HCT116 (cell line): ENCODE data around the gene CDK5RAP1. TPM values are rescaled to one million over a fixed set of nuclear protein-coding genes. Genes with fewer than 3 reads are reported as not detected.

Experiments
- ATAC-seq: fragments of 200-7000 bp; cut with Tn5 transposase; 2 replicates; pipeline ENCODE4 v1.9.1; 2020; ENCODE audit warnings: mild to moderate bottlenecking, moderate library complexity
- BruUV-seq: library from RNA; stranded (reverse); fragments of 400-500 nt; replicated peaks from 2 replicates; lab custom pipeline; 2021; lab: Mats Ljungman, UMichigan
- CTCF ChIA-PET: fragments of 300-600 bp; sonication (Branson Sonifier 250); formaldehyde crosslinking; loops from one replicate; lab custom pipeline; 2021; ENCODE audit warnings: antibody characterized with exemption; lab: Charles Lee
- POLR2A ChIA-PET: fragments of 300-600, 350-600 bp; sonication (Branson Sonifier 250); formaldehyde crosslinking; loops from one replicate; lab custom pipeline; 2021; ENCODE audit warnings: antibody characterized with exemption; lab: Charles Lee
- RAD21 ChIA-PET, 2 experiments: fragments of 300-600 bp; sonication (Branson Sonifier 250); formaldehyde crosslinking; loops; one replicate each; lab custom pipeline; 2023; ENCODE audit warnings: low total read pairs in 2 of 2; ENCODE audit not compliant: uncharacterized antibody in 2 of 2, unreplicated experiment in 2 of 2, low non-redundant PET in 1 of 2; lab: Charles Lee
- DNase-seq: peaks from one replicate; pipeline ENCODE4 v3.0.0-alpha.2; 2010; ENCODE audit warnings: low read depth, low spot score
- H2AFZ ChIP-seq: fragments of 200-600 bp; shearing (Covaris generic), sonication (generic); 2 replicates; pipeline ENCODE4 v1.6.1; 2017; ENCODE audit warnings: low read depth, mixed run types, mixed read lengths, antibody characterized with exemption, low read length; ENCODE audit not compliant: poor library complexity, severe bottlenecking
- H3K27ac ChIP-seq: 2 replicates; pipeline ENCODE4 v1.5.1; 2012; ENCODE audit warnings: low read depth, low read length
- H3K27me3 ChIP-seq: fragments of 200-600 bp; sonication (generic); 2 replicates; pipeline ENCODE4 v1.6.1; 2016; ENCODE audit warnings: mixed run types, low read length, mixed read lengths; ENCODE audit not compliant: insufficient read depth
- H3K36me3 ChIP-seq, 2 experiments: fragments of 200-500 bp in 1 of 2; fragments of 200-600 bp in 1 of 2; sonication (Bioruptor generic) in 1 of 2; sonication (generic) in 1 of 2; 2 replicates each; pipeline versions ENCODE4 v1.5.1 to v1.6.1; 2014 to 2016; ENCODE audit warnings: low read length in 2 of 2, inconsistent platforms in 1 of 2, mixed read lengths in 1 of 2, mixed run types in 1 of 2; ENCODE audit not compliant: insufficient read depth in 2 of 2, control insufficient read depth in 1 of 2
- H3K4me1 ChIP-seq, 2 experiments: fragments of 200-600 bp in 1 of 2; sonication (generic) in 1 of 2; 2 replicates each; pipeline versions ENCODE4 v1.5.1 to v1.6.1; 2012 to 2017; ENCODE audit warnings: low read length in 2 of 2, inconsistent platforms in 1 of 2, mild to moderate bottlenecking in 1 of 2, mixed read lengths in 1 of 2, mixed run types in 1 of 2, moderate library complexity in 1 of 2; ENCODE audit not compliant: insufficient read depth in 2 of 2, control insufficient read depth in 1 of 2
- H3K4me2 ChIP-seq: fragments of 200-600 bp; sonication (generic); 2 replicates; pipeline ENCODE4 v1.6.1; 2017; ENCODE audit warnings: mixed run types, low read length, mixed read lengths
- H3K4me3 ChIP-seq, 2 experiments: fragments of 200-600 bp in 1 of 2; sonication (generic) in 1 of 2; replicated peaks in 1 of 2; 2 replicates each; pipeline ENCODE4 v1.5.1; 2011 to 2016; ENCODE audit warnings: low read length in 2 of 2, control low read depth in 1 of 2, low read depth in 1 of 2, mild to moderate bottlenecking in 1 of 2, mixed read lengths in 1 of 2, mixed run types in 1 of 2
- H3K79me2 ChIP-seq: fragments of 200-600 bp; sonication (generic); 2 replicates; pipeline ENCODE4 v1.6.1; 2017; ENCODE audit warnings: mild to moderate bottlenecking, mixed run types, low read length, moderate library complexity, mixed read lengths; ENCODE audit not compliant: insufficient read depth
- H3K9ac ChIP-seq: fragments of 200-600 bp; sonication (generic); 2 replicates; pipeline ENCODE4 v1.6.1; 2016; ENCODE audit warnings: low read length, mixed read lengths
- H3K9me2 ChIP-seq: fragments of 200-600 bp; sonication (generic), shearing (Covaris generic); 2 replicates; pipeline ENCODE4 v1.6.1; 2017; ENCODE audit warnings: mixed run types, mild to moderate bottlenecking, moderate library complexity; ENCODE audit not compliant: insufficient read depth
- H3K9me3 ChIP-seq, 2 experiments: fragments of 200-500 bp in 1 of 2; fragments of 200-600 bp in 1 of 2; sonication (Bioruptor generic) in 1 of 2; sonication (generic) in 1 of 2; 2 replicates each; pipeline ENCODE4 v1.6.1; 2014 to 2017; ENCODE audit warnings: low read length in 2 of 2, mixed read lengths in 2 of 2, inconsistent platforms in 1 of 2, low read depth in 1 of 2, mild to moderate bottlenecking in 1 of 2, mixed run types in 1 of 2, moderate library complexity in 1 of 2; ENCODE audit not compliant: control insufficient read depth in 1 of 2, insufficient read depth in 1 of 2
- H4K20me1 ChIP-seq: fragments of 200-600 bp; sonication (generic), shearing (Covaris generic); 2 replicates; pipeline ENCODE4 v1.6.1; 2017; ENCODE audit warnings: mixed run types, mild to moderate bottlenecking, moderate library complexity; ENCODE audit not compliant: insufficient read depth
- ATF3 ChIP-seq: IDR thresholded peaks from 2 replicates; pipeline ENCODE4 v1.6.1; 2012
- ELF1 ChIP-seq: IDR thresholded peaks from 2 replicates; pipeline ENCODE4 v1.6.1; 2012; ENCODE audit warnings: low read depth, borderline replicate concordance
- FOSL1 ChIP-seq: IDR thresholded peaks from 2 replicates; pipeline ENCODE4 v1.6.1; 2012; ENCODE audit warnings: low read depth
- SP1 ChIP-seq: IDR thresholded peaks from 2 replicates; pipeline ENCODE4 v1.6.1; 2012; ENCODE audit warnings: low read depth
- TCF7L2 ChIP-seq: IDR thresholded peaks from 2 replicates; pipeline ENCODE4 v1.7.0; 2011; ENCODE audit warnings: borderline replicate concordance, inconsistent platforms; ENCODE audit not compliant: insufficient read depth, insufficient read length; ENCODE audit errors: extremely low read depth
- YY1 ChIP-seq: IDR thresholded peaks from 2 replicates; pipeline ENCODE4 v1.6.1; 2011; ENCODE audit warnings: low read length, low read depth, moderate library complexity, mild to moderate bottlenecking; ENCODE audit not compliant: insufficient replicate concordance; ENCODE audit errors: extremely low read depth
- ZBTB33 ChIP-seq: IDR thresholded peaks from 2 replicates; pipeline ENCODE4 v1.6.1; 2011; ENCODE audit warnings: mild to moderate bottlenecking, low read length, moderate library complexity; ENCODE audit not compliant: insufficient replicate concordance; ENCODE audit errors: extremely low read depth
- ZFX ChIP-seq: fragments of 450-650 bp; IDR thresholded peaks from 2 replicates; pipeline ENCODE4 v1.6.1; 2017
- ZNF274 ChIP-seq: fragments of 200-500 bp; sonication (Bioruptor generic); IDR thresholded peaks from 2 replicates; pipeline ENCODE4 v1.6.1; 2014; ENCODE audit warnings: mild to moderate bottlenecking, low read depth, low read length, inconsistent platforms
- intact Hi-C: fragments of 100-400 bp; cut with micrococcal nuclease; formaldehyde crosslinking; loops from 2 replicates; pipeline ENCODE4 v1.10.0; 2022
- total RNA-seq: library from RNA; stranded (reverse); gene quantifications from one replicate; pipeline ENCODE4 v1.2.1, GENCODE V29; 2021; ENCODE audit not compliant: unreplicated experiment

Gene CDK5RAP1
- total RNA-seq, 1 experiment from 2014 or later = 41.4 TPM

- Histone ChIP-seq H4K20me1 (no peaks in the 10 kb centered on the region), H3K27ac (no peak overlapping the region), H3K4me1 (peaks cover 5 to 13% of the 10 kb centered on the region in 2 experiments; a peak in 3 of 4 replicates), H3K9me3 (no peaks in the 10 kb centered on the region), H2AFZ (no peak overlapping the region), H3K79me2 (no peaks in the 10 kb centered on the region), H3K4me3 (no peak overlapping the region), H3K9ac (no peak overlapping the region), H3K27me3 (no peaks in the 10 kb centered on the region), H3K36me3 (no peaks in the 10 kb centered on the region), H3K4me2 (no peak overlapping the region)
- ChIA-PET POLR2A (no interaction called here), RAD21 (no interaction called here), CTCF (no interaction called here)
- ATAC-seq (no peak), DNase-seq (no peak)
- no TSS peak for BruUV-seq
- intact Hi-C loops = no loop called here
- TF ChIP-seq ZFX = no peak
- no peak for TF ChIP-seq ELF1
- no peak for TF ChIP-seq TCF7L2
- no peak for TF ChIP-seq ZBTB33
- no peak for TF ChIP-seq SP1
- TF ChIP-seq ZNF274 = no peak
- no peak for TF ChIP-seq YY1
- no peak for TF ChIP-seq ATF3
- no peak for TF ChIP-seq FOSL1
- TF ChIP-seq, all 23 proteins: peak for 0
- no peaks in the 10 kb centered on the region for H3K9me2 ChIP-seq
These were observed 90.9 kb downstream of the CDK5RAP1 start for GRCh38 chr20:33310327-33310899.
